ENCODE results near the gene CNTNAP4. TPM values are rescaled to one million over a fixed set of nuclear protein-coding genes. Genes with fewer than 3 reads are reported as not detected.

The CNTNAP4 gene
- total and polyA plus RNA-seq, 10 donors: 0.23 TPM; not detected in 9

DNA sequence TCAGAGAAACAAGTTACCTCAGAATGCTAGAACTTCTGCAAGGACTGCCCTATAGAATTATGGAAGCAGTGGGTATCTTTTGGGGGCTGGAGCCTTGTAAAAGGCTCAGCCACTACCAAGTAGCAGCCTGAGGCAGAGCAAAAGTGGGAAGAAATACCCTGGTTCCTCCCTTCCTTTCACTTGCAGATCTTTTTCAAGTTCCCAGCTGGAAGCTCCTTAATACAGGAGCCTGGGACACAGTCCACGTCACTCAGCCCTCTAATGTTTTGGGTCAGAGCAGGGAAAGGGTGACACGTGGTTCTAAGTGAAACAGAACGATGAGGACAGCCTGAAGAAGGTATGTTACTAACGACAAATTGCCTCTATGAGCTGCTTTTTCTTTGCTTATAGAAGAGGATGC is 93.1 kb downstream of the CNTNAP4 start:
- Histone ChIP-seq H3K36me3 (no peaks in the 10 kb centered on the region), H3K27ac (no peak overlapping the region), H3K9me3 (peaks cover 0 to 7% (median 4%) of the 10 kb centered on the region in 8 donors), H3K4me1 (no peaks in the 10 kb centered on the region), H3K27me3 (replicated peaks in 1 of 7) (no peaks in the 10 kb centered on the region), H3K4me3 (no peak overlapping the region)
- TF ChIP-seq, protein P1, sequence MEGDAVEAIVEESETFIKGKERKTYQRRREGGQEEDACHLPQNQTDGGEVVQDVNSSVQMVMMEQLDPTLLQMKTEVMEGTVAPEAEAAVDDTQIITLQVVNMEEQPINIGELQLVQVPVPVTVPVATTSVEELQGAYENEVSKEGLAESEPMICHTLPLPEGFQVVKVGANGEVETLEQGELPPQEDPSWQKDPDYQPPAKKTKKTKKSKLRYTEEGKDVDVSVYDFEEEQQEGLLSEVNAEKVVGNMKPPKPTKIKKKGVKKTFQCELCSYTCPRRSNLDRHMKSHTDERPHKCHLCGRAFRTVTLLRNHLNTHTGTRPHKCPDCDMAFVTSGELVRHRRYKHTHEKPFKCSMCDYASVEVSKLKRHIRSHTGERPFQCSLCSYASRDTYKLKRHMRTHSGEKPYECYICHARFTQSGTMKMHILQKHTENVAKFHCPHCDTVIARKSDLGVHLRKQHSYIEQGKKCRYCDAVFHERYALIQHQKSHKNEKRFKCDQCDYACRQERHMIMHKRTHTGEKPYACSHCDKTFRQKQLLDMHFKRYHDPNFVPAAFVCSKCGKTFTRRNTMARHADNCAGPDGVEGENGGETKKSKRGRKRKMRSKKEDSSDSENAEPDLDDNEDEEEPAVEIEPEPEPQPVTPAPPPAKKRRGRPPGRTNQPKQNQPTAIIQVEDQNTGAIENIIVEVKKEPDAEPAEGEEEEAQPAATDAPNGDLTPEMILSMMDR (IDR thresholded peaks at IDR 0.05 in 8 of 11, conservative IDR thresholded peaks at IDR 0.05 in 3 of 11): no peak
- no peak for TF ChIP-seq POLR2AphosphoS5 (IDR thresholded peaks at IDR 0.05)
- no peak for TF ChIP-seq POLR2A (IDR thresholded peaks at IDR 0.05)
- WGBS, 5 donors: 16 to 60% (median 31%) methylated on average over 4 of the region's 4 CpGs
- intact Hi-C loops (cut with DNase I; ENCODE audit: low total_unique reads): no loop called here
- no peak for DNase-seq

GRCh38 chr16:76371441-76371840 is 94.2 kb downstream of the CNTNAP4 start:
- no peaks in the 10 kb centered on the region for H3K27me3 ChIP-seq (replicated peaks in 1 of 7)
- intact Hi-C loops (cut with DNase I; ENCODE audit: low total_unique reads): no loop called here
- no peak for DNase-seq
- H3K27ac ChIP-seq: no peak overlapping the region
- 84 to 93% (median 86%) methylated on average over 3 of the region's 3 CpGs for WGBS, 5 donors
- peaks cover 0 to 7% (median 4%) of the 10 kb centered on the region in 8 donors for H3K9me3 ChIP-seq
- no peaks in the 10 kb centered on the region for H3K4me1 ChIP-seq
- H3K4me3 ChIP-seq: no peak overlapping the region
- TF ChIP-seq POLR2AphosphoS5 (IDR thresholded peaks at IDR 0.05): no peak
- TF ChIP-seq, protein P1 (IDR thresholded peaks at IDR 0.05 in 8 of 11, conservative IDR thresholded peaks at IDR 0.05 in 3 of 11): no peak
- no peaks in the 10 kb centered on the region for H3K36me3 ChIP-seq

GRCh38 chr16:76373998-76374397 is 96.8 kb downstream of the CNTNAP4 start:
- DNase-seq: no peak
- WGBS, 5 donors: 74 to 87% (median 77%) methylated on average over 4 of the region's 4 CpGs
- Histone ChIP-seq H3K27me3 (replicated peaks in 1 of 7) (no peaks in the 10 kb centered on the region), H3K9me3 (no peaks in the 10 kb centered on the region), H3K4me1 (no peaks in the 10 kb centered on the region), H3K36me3 (no peaks in the 10 kb centered on the region), H3K4me3 (no peak overlapping the region), H3K27ac (no peak overlapping the region)
- intact Hi-C loops (cut with DNase I; ENCODE audit: low total_unique reads): no loop called here
- TF ChIP-seq POLR2AphosphoS5 (IDR thresholded peaks at IDR 0.05) (no peak), POLR2A (IDR thresholded peaks at IDR 0.05) (no peak)
- TF ChIP-seq, protein P1 (IDR thresholded peaks at IDR 0.05 in 8 of 11, conservative IDR thresholded peaks at IDR 0.05 in 3 of 11): no peak

- H3K27me3 ChIP-seq (replicated peaks in 1 of 7): no peaks in the 10 kb centered on the region
- H3K9me3 ChIP-seq: no peaks in the 10 kb centered on the region
- TF ChIP-seq POLR2AphosphoS5 (IDR thresholded peaks at IDR 0.05) (no peak), POLR2A (IDR thresholded peaks at IDR 0.05) (no peak)
- TF ChIP-seq, protein P1 (IDR thresholded peaks at IDR 0.05 in 8 of 11, conservative IDR thresholded peaks at IDR 0.05 in 3 of 11): no peak
- H3K4me1 ChIP-seq: no peaks in the 10 kb centered on the region
- DNase-seq: no peak
- 85 to 96% (median 92%) methylated on average over 2 of the region's 2 CpGs for WGBS, 5 donors
- no peak overlapping the region for H3K27ac ChIP-seq
- intact Hi-C loops (cut with DNase I; ENCODE audit: low total_unique reads): no loop called here
- H3K4me3 ChIP-seq: no peak overlapping the region
- no peaks in the 10 kb centered on the region for H3K36me3 ChIP-seq
Measured at GRCh38 chr16:76376988-76377387, 99.8 kb downstream of the CNTNAP4 start.

All from spleen (tissue), 11 donors.